HG03460 (cell line): ENCODE results near the gene TGFBI.

Experiments
- ATAC-seq: cut with Tn5 transposase; IDR thresholded peaks from one replicate; pipeline ENCODE4 v1.9.1; 2021; ENCODE audit not compliant: unreplicated experiment

TGFBI gene

GRCh38 chr5:136062366-136063274 is 33.8 kb downstream of the TGFBI start:
- peak; percentile 57 for ATAC-seq

- no peak for ATAC-seq
These were observed 35.1 kb downstream of the TGFBI start for GRCh38 chr5:136063778-136064465.

GRCh38 chr5:136064510-136064909 is 35.7 kb downstream of the TGFBI start:
- ATAC-seq, result no peak

- no peak for ATAC-seq
These were observed 36.8 kb downstream of the TGFBI start for GRCh38 chr5:136065588-136065987.

- no peak for ATAC-seq
These were observed 38.0 kb downstream of the TGFBI start for GRCh38 chr5:136066661-136067271.

GRCh38 chr5:136067422-136067821 is 38.6 kb downstream of the TGFBI start:
- no peak for ATAC-seq

- ATAC-seq, result no peak
These were observed 41.9 kb downstream of the TGFBI start for GRCh38 chr5:136070486-136071285.

GRCh38 chr5:136073714-136074529 is 45.1 kb downstream of the TGFBI start:
- peak; percentile 74 for ATAC-seq

- ATAC-seq, result no peak
These were observed 46.7 kb downstream of the TGFBI start for GRCh38 chr5:136075466-136075891.

- no peak for ATAC-seq
These were observed 47.3 kb downstream of the TGFBI start for GRCh38 chr5:136076067-136076466.

- ATAC-seq, result no peak
These were observed 48.2 kb downstream of the TGFBI start for GRCh38 chr5:136076881-136077445.

- ATAC-seq, result no peak
These were observed 50.6 kb downstream of the TGFBI start for GRCh38 chr5:136079195-136079985.

- peak; percentile 6 for ATAC-seq
These were observed 51.3 kb downstream of the TGFBI start for GRCh38 chr5:136080113-136080482.

- peak; percentile 93 for ATAC-seq
These were observed 51.9 kb downstream of the TGFBI start for GRCh38 chr5:136080483-136081216.

- ATAC-seq, result no peak
These were observed 52.4 kb downstream of the TGFBI start for GRCh38 chr5:136081217-136081591.

GRCh38 chr5:136082390-136083193 is 53.8 kb downstream of the TGFBI start:
- no peak for ATAC-seq

- no peak for ATAC-seq
These were observed 55.9 kb downstream of the TGFBI start for GRCh38 chr5:136084698-136085097.
